HG02981 (cell line): ENCODE results near the gene PAX5.

ENCODE experiments used
- ATAC-seq: cut with Tn5 transposase; IDR thresholded peaks from one replicate; pipeline ENCODE4 v1.9.1; 2021; ENCODE audit warnings: mild to moderate bottlenecking, moderate library complexity; ENCODE audit not compliant: unreplicated experiment

Gene PAX5

GRCh38 chr9:36818242-36818938 lies 215.7 kb downstream of the PAX5 start:
- no peak for ATAC-seq

- ATAC-seq, result no peak
Observed at GRCh38 chr9:36817160-36817834, 216.8 kb downstream of the PAX5 start.

GRCh38 chr9:36816371-36816770 lies 217.7 kb downstream of the PAX5 start:
- ATAC-seq, result no peak

GRCh38 chr9:36815566-36816348 lies 218.3 kb downstream of the PAX5 start:
- ATAC-seq, result no peak

- ATAC-seq, result no peak
Observed at GRCh38 chr9:36815023-36815422, 219.0 kb downstream of the PAX5 start.

GRCh38 chr9:36813154-36813553 lies 220.9 kb downstream of the PAX5 start:
- ATAC-seq, result no peak

GRCh38 chr9:36812556-36812955 lies 221.5 kb downstream of the PAX5 start:
- ATAC-seq, result no peak

GRCh38 chr9:36808251-36808650 lies 225.8 kb downstream of the PAX5 start:
- no peak for ATAC-seq

GRCh38 chr9:36803961-36804360 lies 230.1 kb downstream of the PAX5 start:
- no peak for ATAC-seq

- no peak for ATAC-seq
Observed at GRCh38 chr9:36802201-36802920, 231.7 kb downstream of the PAX5 start.

- no peak for ATAC-seq
Observed at GRCh38 chr9:36800455-36800854, 233.6 kb downstream of the PAX5 start.

- ATAC-seq, result no peak
Observed at GRCh38 chr9:36798350-36799065, 235.6 kb downstream of the PAX5 start.

- no peak for ATAC-seq
Observed at GRCh38 chr9:36797471-36798220, 236.4 kb downstream of the PAX5 start.

- ATAC-seq, result no peak
Observed at GRCh38 chr9:36796671-36797419, 237.2 kb downstream of the PAX5 start.

- no peak for ATAC-seq
Observed at GRCh38 chr9:36794461-36794860, 239.6 kb downstream of the PAX5 start.

GRCh38 chr9:36793277-36793676 lies 240.8 kb downstream of the PAX5 start:
- no peak for ATAC-seq

GRCh38 chr9:36791222-36791950 lies 242.7 kb downstream of the PAX5 start:
- no peak for ATAC-seq

GRCh38 chr9:36789886-36790285 lies 244.2 kb downstream of the PAX5 start:
- ATAC-seq, result no peak
